Endothelial cell of umbilical vein (primary cell): ENCODE results near the gene CLINT1. TPM values are rescaled to one million over a fixed set of nuclear protein-coding genes. Genes with fewer than 3 reads are reported as not detected.

Experiments used
- BruUV-seq: library from RNA; stranded (reverse); fragments of 400-500 nt; replicated peaks from 2 replicates; lab custom pipeline; 2021; lab: Mats Ljungman, UMichigan
- CTCF ChIA-PET: fragments of 300-600, 350-600 bp; sonication (Branson Sonifier 250); formaldehyde crosslinking; loops from one replicate; lab custom pipeline; 2021; ENCODE audit warnings: antibody characterized with exemption, inconsistent platforms; lab: Charles Lee
- POLR2A ChIA-PET: fragments of 300-600, 350-600 bp; sonication (Branson Sonifier 250); formaldehyde crosslinking; loops from one replicate; lab custom pipeline; 2021; ENCODE audit warnings: antibody characterized with exemption, inconsistent platforms; lab: Charles Lee
- DNase-seq: peaks from one replicate; pipeline ENCODE4 v3.0.0-alpha.2; 2011; ENCODE audit warnings: low read depth, low spot score
- FAIRE-seq: peaks from 2 replicates; lab custom pipeline; 2011; peaks lifted over from hg19 to GRCh38; lab: Jason Lieb, UNC
- H2AFZ ChIP-seq: 2 replicates; pipeline ENCODE4 v1.6.0; 2012; ENCODE audit warnings: low read depth, low read length, control low read depth, inconsistent platforms
- H3K27ac ChIP-seq: 2 replicates; pipeline ENCODE4 v1.5.1; 2011; ENCODE audit warnings: low read depth, mild to moderate bottlenecking, control low read depth, low read length, moderate library complexity; ENCODE audit not compliant: insufficient read depth
- H3K27me3 ChIP-seq, 2 experiments: 2 replicates each; pipeline versions ENCODE4 v1.6.0 to v1.6.1; 2011; ENCODE audit warnings: low read length in 2 of 2, mixed read lengths in 1 of 2; ENCODE audit not compliant: control insufficient read depth in 2 of 2, insufficient read depth in 2 of 2
- H3K36me3 ChIP-seq, 2 experiments: 2 replicates in 1 of 2; 3 replicates in 1 of 2; pipeline ENCODE4 v1.5.1; 2011; ENCODE audit warnings: low read length in 2 of 2, mild to moderate bottlenecking in 1 of 2, moderate library complexity in 1 of 2; ENCODE audit not compliant: control insufficient read depth in 2 of 2, insufficient read depth in 2 of 2; ENCODE audit errors: extremely low read depth in 1 of 2
- H3K4me1 ChIP-seq: 3 replicates; pipeline ENCODE4 v1.5.1; 2011; ENCODE audit warnings: mild to moderate bottlenecking, low read length; ENCODE audit not compliant: control insufficient read depth, insufficient read depth; ENCODE audit errors: extremely low read depth
- H3K4me2 ChIP-seq: 2 replicates; pipeline ENCODE4 v1.6.1; 2011; ENCODE audit warnings: low read length, control low read depth, mixed read lengths; ENCODE audit not compliant: insufficient read depth
- H3K4me3 ChIP-seq, 3 experiments: fragments of 200-600 bp in 1 of 3; sonication (generic), shearing (Covaris generic) in 1 of 3; replicated peaks in 1 of 3; 2 replicates each; pipeline ENCODE4 v1.5.1; 2011 to 2016; ENCODE audit warnings: control low read depth in 3 of 3, low read length in 3 of 3, mild to moderate bottlenecking in 2 of 3, inconsistent platforms in 1 of 3, low read depth in 1 of 3, moderate library complexity in 1 of 3; ENCODE audit not compliant: insufficient read depth in 1 of 3
- H3K79me2 ChIP-seq: 2 replicates; pipeline ENCODE4 v1.6.0; 2012; ENCODE audit warnings: low read length, inconsistent platforms; ENCODE audit not compliant: control insufficient read depth, insufficient read depth
- H3K9ac ChIP-seq: replicated peaks from 2 replicates; pipeline ENCODE3; 2011; ENCODE audit warnings: low read length, control low read depth; ENCODE audit not compliant: insufficient read depth; ENCODE audit errors: extremely low read depth
- H3K9me1 ChIP-seq: replicated peaks from 3 replicates; pipeline ENCODE4 v1.6.0; 2011; ENCODE audit warnings: mild to moderate bottlenecking, low read length; ENCODE audit not compliant: control insufficient read depth, insufficient read depth; ENCODE audit errors: extremely low read depth
- H3K9me3 ChIP-seq: replicated peaks from 2 replicates; pipeline ENCODE4 v1.5.1; 2012; ENCODE audit warnings: low read length, inconsistent platforms; ENCODE audit not compliant: control insufficient read depth, insufficient read depth
- H4K20me1 ChIP-seq: replicated peaks from 2 replicates; pipeline ENCODE3; 2011; ENCODE audit warnings: mild to moderate bottlenecking, low read length; ENCODE audit not compliant: control insufficient read depth, insufficient read depth; ENCODE audit errors: extremely low read depth
- CTCF ChIP-seq, 2 donors: IDR thresholded peaks; 1 replicate in 1 of 2; 2 replicates in 1 of 2; pipeline ENCODE4 v1.5.1; 2011; ENCODE audit warnings: low read length in 2 of 2, mild to moderate bottlenecking in 2 of 2, moderate library complexity in 2 of 2, control low read depth in 1 of 2, inconsistent platforms in 1 of 2, low read depth in 1 of 2; ENCODE audit not compliant: insufficient read depth in 1 of 2; ENCODE audit errors: extremely low read depth in 1 of 2
- GATA2 ChIP-seq: IDR thresholded peaks from 2 replicates; pipeline ENCODE4 v1.7.0; 2011; ENCODE audit warnings: low read depth, mild to moderate bottlenecking, moderate library complexity, mixed read lengths, low read length; ENCODE audit not compliant: insufficient read length, insufficient read depth
- JUN ChIP-seq: IDR thresholded peaks from 2 replicates; pipeline ENCODE4 v1.6.1; 2011; ENCODE audit warnings: borderline replicate concordance, low read depth; ENCODE audit not compliant: insufficient read length, insufficient read depth
- MAX ChIP-seq: IDR thresholded peaks from 2 replicates; pipeline ENCODE4 v1.6.1; 2011; ENCODE audit not compliant: insufficient read depth, insufficient read length
- MYC ChIP-seq: IDR thresholded peaks from one replicate; pipeline ENCODE4 v1.6.1; 2011; ENCODE audit warnings: mild to moderate bottlenecking, low read depth, low read length
- POLR2A ChIP-seq: IDR thresholded peaks from 2 replicates; pipeline ENCODE4 v1.6.1; 2012; ENCODE audit warnings: low read depth, mild to moderate bottlenecking, control low read depth, low read length
- POLR2AphosphoS5 ChIP-seq: IDR thresholded peaks from 2 replicates; pipeline ENCODE4 v1.6.1; 2012; ENCODE audit warnings: low read depth, mild to moderate bottlenecking, control low read depth, low read length, moderate library complexity; ENCODE audit not compliant: insufficient read depth
- dilution Hi-C: fragments of 300-500 bp; cut with MboI; formaldehyde crosslinking; loops from one replicate; pipeline ENCODE4 v1.15.0; 2019; ENCODE audit warnings: low sequenced_read_pairs; ENCODE audit not compliant: extremely low pct_ligation_motif_present
- intact Hi-C: fragments of 100-400 bp; cut with micrococcal nuclease; formaldehyde crosslinking; loops from one replicate; pipeline ENCODE4 v1.10.0; 2022
- polyA plus RNA-seq, 4 experiments: library from polyadenylated mRNA; depleted of rRNA in 3 of 4; stranded (reverse) in 3 of 4; unstranded in 1 of 4; fragments of >200 nt; gene quantifications; 2 replicates each; pipeline versions ENCODE4 v1.2.1 to v1.2.3, GENCODE V29; 2011 to 2012; ENCODE audit warnings: missing spikeins in 1 of 4
- total RNA-seq: library from RNA; stranded (reverse); gene quantifications from 2 replicates; pipeline ENCODE4 v1.2.3, GENCODE V29; 2021

The CLINT1 gene
- total and polyA plus RNA-seq, 2 donors (not counting 3 experiments of a cell fraction or from before 2014, with no cell fraction given) = 76.6 to 158 TPM

- dilution Hi-C loops (no loop called here), intact Hi-C loops (no loop called here)
- Histone ChIP-seq H3K9me1 (no peaks in the 10 kb centered on the region), H3K9me3 (no peaks in the 10 kb centered on the region), H3K27ac (no peak overlapping the region), H3K27me3 (no peaks in the 10 kb centered on the region), H3K79me2 (peaks cover 54% of the 10 kb centered on the region), H3K36me3 (peaks cover 2 to 6% of the 10 kb centered on the region in 2 experiments), H3K4me2 (no peak overlapping the region), H3K9ac (no peak overlapping the region), H3K4me1 (peaks cover 14% of the 10 kb centered on the region), H4K20me1 (peaks cover 5% of the 10 kb centered on the region), H2AFZ (no peak overlapping the region), H3K4me3 (no peak overlapping the region)
- DNase-seq = no peak
- ChIA-PET CTCF (interaction anchor here (1.6 to 3.9 kb wide), 10 partner anchors 10 to 1288 kb away, joined by 4 to 59 read pairs (median 12); no protein-coding TSS in a partner anchor), POLR2A (no interaction called here)
- no peak for FAIRE-seq
- no TSS peak for BruUV-seq
- no peak for TF ChIP-seq CTCF (IDR thresholded peaks at IDR 0.05; ENCODE audit: extremely low read depth in 1 of 2, insufficient read depth in 1 of 2, low read depth in 1 of 2, low read length in 2 of 2)
- no peak for TF ChIP-seq POLR2A
- TF ChIP-seq GATA2 = no peak
- no peak for TF ChIP-seq MYC
- no peak for TF ChIP-seq MAX
- no peak for TF ChIP-seq POLR2AphosphoS5
- TF ChIP-seq JUN = no peak
Observed at GRCh38 chr5:157818368-157818767, 40.6 kb downstream of the CLINT1 start.
